K562 (cell line): ENCODE measurements around the gene CACNA1I. TPM values are rescaled to one million over a fixed set of nuclear protein-coding genes. Genes with fewer than 3 reads are reported as not detected.

Experiments used
- ATAC-seq: fragments of 200-7000 bp; cut with Tn5 transposase; 3 replicates; pipeline ENCODE4 v1.9.1; 2020; ENCODE audit warnings: moderate library complexity
- BruUV-seq: library from RNA; stranded (reverse); fragments of 400-500 nt; replicated peaks from 2 replicates; lab custom pipeline; 2021; lab: Mats Ljungman, UMichigan
- CTCF ChIA-PET: fragments of 300-600 bp; formaldehyde crosslinking; extraction: SDS; loops from one replicate; lab custom pipeline; 2021; ENCODE audit warnings: low intra/inter-chr PET ratio; lab: Yijun Ruan, JAX
- POLR2A ChIA-PET: fragments of 300-600, 350-650 bp; sonication (Branson Sonifier 250); formaldehyde crosslinking; extraction: SDS; loops from one replicate; lab custom pipeline; 2021; ENCODE audit warnings: antibody characterized with exemption, inconsistent platforms; lab: Yijun Ruan, JAX
- DNase-seq, 4 experiments: peaks; one replicate each; pipeline versions ENCODE4 v3.0.0 to v3.0.0-alpha.2; 2011 to 2018; ENCODE audit warnings: low spot score in 3 of 4, mixed read lengths in 3 of 4; ENCODE audit errors: extremely low read depth in 1 of 4
- FAIRE-seq: peaks from 2 replicates; lab custom pipeline; 2011; peaks lifted over from hg19 to GRCh38; lab: Jason Lieb, UNC
- H2AFZ ChIP-seq: 2 replicates; pipeline ENCODE4 v1.6.0; 2011; ENCODE audit warnings: low read depth, low read length, control low read depth, inconsistent platforms
- H3K27ac ChIP-seq: fragments of 200-600 bp; 3 replicates; pipeline ENCODE4 v1.8.0; 2011; ENCODE audit warnings: low read depth, mild to moderate bottlenecking, control low read depth, inconsistent platforms, low read length, moderate library complexity, mixed read lengths; ENCODE audit errors: extremely low read depth
- H3K27me3 ChIP-seq, 2 experiments: fragments of 300-600 bp in 1 of 2; 2 replicates in 1 of 2; 3 replicates in 1 of 2; pipeline versions ENCODE4 v1.6.0 to v1.8.0; 2011; ENCODE audit warnings: inconsistent platforms in 2 of 2, low read length in 2 of 2, mild to moderate bottlenecking in 1 of 2, mixed read lengths in 1 of 2, moderate library complexity in 1 of 2; ENCODE audit not compliant: control insufficient read depth in 2 of 2, insufficient read depth in 2 of 2
- H3K36me3 ChIP-seq: fragments of 300-600 bp; 3 replicates; pipeline ENCODE4 v1.8.0; 2011; ENCODE audit warnings: mild to moderate bottlenecking, low read length, inconsistent platforms; ENCODE audit not compliant: control insufficient read depth, insufficient read depth
- H3K4me1 ChIP-seq, 2 experiments: fragments of 200-600 bp in 1 of 2; replicated peaks in 1 of 2; 2 replicates in 1 of 2; 3 replicates in 1 of 2; pipeline versions ENCODE4 v1.5.1 to v1.8.0; 2011; ENCODE audit warnings: inconsistent platforms in 2 of 2, low read length in 2 of 2, mild to moderate bottlenecking in 1 of 2, mixed read lengths in 1 of 2, moderate library complexity in 1 of 2; ENCODE audit not compliant: control insufficient read depth in 2 of 2, insufficient read depth in 2 of 2
- H3K4me2 ChIP-seq: 2 replicates; pipeline ENCODE4 v1.6.1; 2011; ENCODE audit warnings: low read length, control low read depth, inconsistent platforms, mixed read lengths; ENCODE audit not compliant: insufficient read depth
- H3K4me3 ChIP-seq: fragments of 200-600 bp; sonication (generic), shearing (Covaris generic); 2 replicates; pipeline ENCODE4 v1.5.1; 2016; ENCODE audit warnings: control low read depth, inconsistent platforms
- H3K79me2 ChIP-seq: fragments of 200-600 bp; 3 replicates; pipeline ENCODE4 v1.8.0; 2011; ENCODE audit warnings: low read length, inconsistent platforms; ENCODE audit not compliant: control insufficient read depth, insufficient read depth
- H3K9ac ChIP-seq, 2 experiments: 2 replicates each; pipeline versions ENCODE4 v1.6.0 to v1.6.1; 2011; ENCODE audit warnings: low read depth in 2 of 2, low read length in 2 of 2, control low read depth in 1 of 2, inconsistent platforms in 1 of 2, mild to moderate bottlenecking in 1 of 2, mixed read lengths in 1 of 2; ENCODE audit not compliant: insufficient read depth in 1 of 2
- H3K9me1 ChIP-seq: one replicate; pipeline ENCODE4 v1.6.0; 2011; ENCODE audit warnings: inconsistent platforms, mild to moderate bottlenecking, low read length, moderate library complexity; ENCODE audit not compliant: control insufficient read depth, insufficient read depth
- H3K9me3 ChIP-seq: replicated peaks from 2 replicates; pipeline ENCODE4 v1.5.1; 2011; ENCODE audit warnings: low read depth, low read length, inconsistent platforms; ENCODE audit not compliant: control insufficient read depth, insufficient read depth
- H4K20me1 ChIP-seq: replicated peaks from 2 replicates; pipeline ENCODE4 v1.6.1; 2011; ENCODE audit warnings: low read length, inconsistent platforms, mixed read lengths; ENCODE audit not compliant: control insufficient read depth, insufficient read depth
- CREBBP ChIP-seq: IDR thresholded peaks from one replicate; pipeline ENCODE4 v1.6.1; 2012; ENCODE audit warnings: low read depth, mild to moderate bottlenecking, control low read depth, inconsistent platforms, low read length
- ELF1 ChIP-seq: fragments of 200-800 bp; sonication (Bioruptor generic); IDR thresholded peaks from 2 replicates; pipeline ENCODE4 v1.6.1; 2016; ENCODE audit warnings: missing genetic modification characterization, missing compliant biosample characterization
- PHF20 ChIP-seq: fragments of 450-650 bp; IDR thresholded peaks from 2 replicates; pipeline ENCODE4 v1.6.1; 2018; ENCODE audit not compliant: partially characterized antibody
- POLR2G ChIP-seq: fragments of 200-400 bp; formaldehyde crosslinking; IDR thresholded peaks from 2 replicates; pipeline ENCODE4 v1.6.1; 2017; ENCODE audit warnings: low read depth, mild to moderate bottlenecking, antibody characterized with exemption, low read length, moderate library complexity
- ZEB2 ChIP-seq: fragments of 450-650 bp; IDR thresholded peaks from 2 replicates; pipeline ENCODE4 v1.6.1; 2016
- ZNF217 ChIP-seq: sonication (generic); formaldehyde crosslinking; IDR thresholded peaks from 2 replicates; pipeline ENCODE4 v1.8.0; 2022; ENCODE audit warnings: mild to moderate bottlenecking, missing genetic modification reagents
- WGBS: fragments of 100-300 bp; shearing (Covaris generic); methylation state at CpG from one replicate; pipeline ENCODE4 v1.1.6; 2016; ENCODE audit warnings: low coverage, mixed read lengths; ENCODE audit not compliant: insufficient coverage; ENCODE audit errors: missing lambda C conversion rate; 5-methylcytosine and 5-hydroxymethylcytosine counted together
- in situ Hi-C: fragments of 300-500 bp; cut with MboI; formaldehyde crosslinking; loops from 4 replicates; pipeline ENCODE4 v1.15.0; 2018; ENCODE audit warnings: inconsistent platforms, mixed read lengths
- intact Hi-C: fragments of 100-400 bp; cut with micrococcal nuclease; formaldehyde crosslinking; loops from 2 replicates; pipeline ENCODE4 v1.14.2; 2022
- polyA plus RNA-seq, 8 experiments: library from polyadenylated mRNA; depleted of rRNA in 4 of 8; stranded (reverse) in 5 of 8; unstranded in 3 of 8; fragments of >200 nt; fragmentation: Nextera tagmentation in 2 of 8; fragmentation: Illumina TruSeq in 1 of 8; extraction: Ambion mirVana in 2 of 8; extraction: Trizol in 1 of 8; gene quantifications; 2 replicates each; pipeline versions ENCODE4 v1.2.1 to v1.2.3, GENCODE V29; 2011 to 2014; ENCODE audit warnings: inconsistent platforms in 1 of 8, missing spikeins in 1 of 8
- total RNA-seq, 7 experiments: library from RNA; depleted of rRNA in 6 of 7; stranded (reverse); fragments of >200 nt in 6 of 7; fragmentation: Illumina TruSeq in 2 of 7; extraction: Trizol in 2 of 7; gene quantifications; 2 replicates each; pipeline versions ENCODE4 v1.2.1 to v1.2.3, GENCODE V29; 2011 to 2021; ENCODE audit warnings: low replicate concordance in 1 of 7

The CACNA1I gene
- total and polyA plus RNA-seq, 9 of the 15 experiments (the other 6 are each of a cell fraction or from before 2014, with no cell fraction given) = 0.01 to 0.79 (median 0.32) TPM; not detected in 1

GRCh38 chr22:39622881-39623367 lies 52.4 kb downstream of the CACNA1I start (continued):
- TF ChIP-seq POLR2G = no peak
- TF ChIP-seq CREBBP = no peak
- TF ChIP-seq ELF1 (tag) = no peak
- TF ChIP-seq ZNF217 = no peak
- TF ChIP-seq, all 486 proteins: peak for 14

GRCh38 chr22:39623603-39624500 lies 53.3 kb downstream of the CACNA1I start:
- POLR2A ChIA-PET = interaction anchor here (0.6 to 0.7 kb wide), 3 partner anchors 16 to 399 kb away, joined by 3 to 4 read pairs (median 3); no protein-coding TSS in a partner anchor

More at GRCh38 chr22:39623603-39624500, 53.3 kb downstream of the CACNA1I start:
- Histone ChIP-seq H2AFZ (no peak overlapping the region), H3K4me2 (no peak overlapping the region), H3K4me3 (no peak overlapping the region), H3K9ac (peak overlapping the region in 1 of 2 experiments; percentile 77; a peak in 2 of 4 replicates), H3K27ac (no peak overlapping the region; the same call in 2 of the 3 replicates), H3K27me3 (no peaks in the 10 kb centered on the region), H3K4me1 (peaks cover 16 to 54% of the 10 kb centered on the region in 2 experiments), H3K36me3 (no peaks in the 10 kb centered on the region), H4K20me1 (no peaks in the 10 kb centered on the region), H3K79me2 (no peaks in the 10 kb centered on the region), H3K9me1 (no peaks in the 10 kb centered on the region)
- CTCF ChIA-PET = no interaction called here
- FAIRE-seq = no peak
- WGBS = 82% methylated on average over 12 of the region's 28 CpGs
- intact Hi-C loops = no loop called here
- in situ Hi-C loops = no loop called here
- DNase-seq = no peak
- no TSS peak for BruUV-seq
- ATAC-seq = no peak
- peak; percentile 21 for TF ChIP-seq PHF20
- no peak for TF ChIP-seq ZEB2
- TF ChIP-seq, all 486 proteins: peak for 1
- no peaks in the 10 kb centered on the region for H3K9me3 ChIP-seq
